HG03025 (cell line): Measurements from ENCODE around the gene RBBP4.
"Not testable (repeated sequence)": the region's sequence is repeated elsewhere in the genome, so short reads cannot be mapped to it uniquely, and the experiment has no call there.

Source experiments
- ATAC-seq: cut with Tn5 transposase; IDR thresholded peaks from one replicate; pipeline ENCODE4 v1.9.1; 2021; ENCODE audit warnings: mild to moderate bottlenecking, moderate library complexity; ENCODE audit not compliant: unreplicated experiment, low FRiP score

RBBP4 gene

DNA sequence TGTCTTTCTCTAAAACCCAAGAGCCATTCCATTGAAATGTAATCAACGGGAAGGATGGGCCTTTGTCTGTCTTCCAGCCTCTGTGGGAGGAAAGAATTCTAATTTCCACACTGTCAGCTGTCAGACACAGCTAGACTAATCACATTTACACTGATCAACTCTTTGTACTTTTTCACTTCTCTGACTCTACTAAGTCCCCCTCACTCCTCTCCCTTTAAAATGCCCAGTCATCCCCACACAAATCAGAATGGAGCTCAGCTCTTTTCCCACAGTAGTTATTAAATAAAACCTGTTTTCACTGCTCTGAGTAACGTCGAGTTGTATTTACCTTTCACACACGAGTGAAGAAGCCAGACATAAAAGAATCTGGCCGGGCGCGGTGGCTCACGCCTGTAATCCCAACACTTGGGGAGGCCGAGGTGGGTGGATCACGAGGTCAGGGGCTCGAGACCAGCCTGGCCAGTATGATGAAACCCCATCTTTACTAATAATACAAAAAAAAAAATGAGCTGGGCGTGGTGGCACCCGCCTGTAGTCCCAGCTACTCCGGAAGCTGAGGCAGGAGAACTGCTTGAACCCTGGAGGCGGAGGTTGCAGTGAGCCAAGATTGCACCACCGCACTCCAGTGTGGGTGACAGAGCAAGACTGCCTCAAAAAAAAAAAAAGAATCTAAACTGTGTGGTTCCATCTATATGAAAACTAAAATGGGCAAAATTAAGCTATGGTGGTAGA is 13.9 kb upstream of the RBBP4 start:
- no peak for ATAC-seq

DNA sequence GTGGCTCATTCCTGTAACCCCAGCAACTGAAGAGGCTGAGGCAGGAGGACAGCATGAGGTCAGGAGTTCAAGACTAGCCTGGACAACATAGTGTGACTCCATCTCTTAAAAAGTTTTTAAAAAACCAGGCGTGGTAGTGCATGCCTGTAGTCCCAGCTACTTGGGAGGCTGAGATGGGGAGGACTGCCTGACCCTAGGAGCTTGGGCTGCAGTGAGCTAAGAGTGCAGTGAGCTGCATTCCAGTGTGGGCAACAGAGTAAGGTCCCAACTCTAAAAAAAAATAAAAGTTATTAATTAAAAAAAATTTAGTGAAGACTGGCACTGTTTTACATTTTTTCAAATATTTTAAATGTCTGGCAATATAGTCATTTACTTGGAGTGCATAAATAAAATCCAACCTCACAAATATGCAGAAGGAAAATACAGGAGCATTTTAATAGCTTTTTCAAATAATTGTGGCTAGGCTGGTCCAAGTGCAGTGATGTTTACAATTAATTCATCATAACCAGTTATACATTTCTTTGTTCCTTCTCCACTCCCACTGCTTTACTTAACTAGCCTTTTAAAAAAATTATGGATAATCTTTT is 11.4 kb upstream of the RBBP4 start:
- ATAC-seq: no peak

DNA sequence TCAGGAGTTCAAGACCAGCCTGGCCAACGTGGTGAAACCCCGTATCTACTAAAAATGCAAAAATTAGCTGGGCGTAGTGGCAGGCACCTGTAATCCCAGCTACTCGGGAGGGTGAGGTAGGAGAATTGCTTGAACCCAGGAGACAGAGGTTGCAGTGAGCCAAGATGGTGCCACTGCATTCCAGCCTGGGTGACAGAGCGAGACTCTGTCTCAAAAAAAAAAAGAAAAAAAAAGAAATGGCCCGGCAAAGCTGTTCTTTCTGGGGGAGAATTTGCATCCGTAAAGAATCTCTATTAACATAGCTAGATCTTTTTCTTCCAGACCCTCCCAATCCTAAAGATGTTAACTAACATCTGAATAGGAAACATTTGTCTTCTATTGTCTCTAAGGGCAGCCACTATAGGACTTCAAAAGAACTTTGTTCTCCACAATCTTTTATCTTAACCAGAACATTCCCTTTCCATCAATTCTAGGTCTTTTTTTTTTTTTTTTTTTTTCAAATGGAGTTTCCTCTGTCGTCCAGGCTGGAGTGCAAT is 8.6 kb upstream of the RBBP4 start:
- ATAC-seq: not testable (repeated sequence)

DNA sequence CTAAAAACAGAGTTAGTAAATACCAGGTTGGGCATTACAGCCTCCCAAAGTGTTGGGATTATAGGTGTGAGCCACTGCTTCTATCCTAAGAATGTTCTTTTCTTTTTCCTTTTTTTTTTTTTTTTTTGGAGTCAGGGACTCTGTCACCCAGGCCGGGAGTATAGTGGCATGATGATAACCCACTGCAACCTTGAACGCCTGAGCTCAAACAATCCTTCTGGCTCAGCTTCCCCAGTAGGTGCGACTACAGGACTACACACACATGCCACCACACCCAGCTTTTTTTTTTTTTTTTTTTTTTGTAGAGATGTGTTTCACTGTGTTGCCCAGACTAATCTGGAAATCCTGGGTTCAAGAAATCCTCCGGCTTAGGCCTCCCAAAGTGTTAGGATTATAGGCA is 6.6 kb upstream of the RBBP4 start:
- ATAC-seq: no peak

DNA sequence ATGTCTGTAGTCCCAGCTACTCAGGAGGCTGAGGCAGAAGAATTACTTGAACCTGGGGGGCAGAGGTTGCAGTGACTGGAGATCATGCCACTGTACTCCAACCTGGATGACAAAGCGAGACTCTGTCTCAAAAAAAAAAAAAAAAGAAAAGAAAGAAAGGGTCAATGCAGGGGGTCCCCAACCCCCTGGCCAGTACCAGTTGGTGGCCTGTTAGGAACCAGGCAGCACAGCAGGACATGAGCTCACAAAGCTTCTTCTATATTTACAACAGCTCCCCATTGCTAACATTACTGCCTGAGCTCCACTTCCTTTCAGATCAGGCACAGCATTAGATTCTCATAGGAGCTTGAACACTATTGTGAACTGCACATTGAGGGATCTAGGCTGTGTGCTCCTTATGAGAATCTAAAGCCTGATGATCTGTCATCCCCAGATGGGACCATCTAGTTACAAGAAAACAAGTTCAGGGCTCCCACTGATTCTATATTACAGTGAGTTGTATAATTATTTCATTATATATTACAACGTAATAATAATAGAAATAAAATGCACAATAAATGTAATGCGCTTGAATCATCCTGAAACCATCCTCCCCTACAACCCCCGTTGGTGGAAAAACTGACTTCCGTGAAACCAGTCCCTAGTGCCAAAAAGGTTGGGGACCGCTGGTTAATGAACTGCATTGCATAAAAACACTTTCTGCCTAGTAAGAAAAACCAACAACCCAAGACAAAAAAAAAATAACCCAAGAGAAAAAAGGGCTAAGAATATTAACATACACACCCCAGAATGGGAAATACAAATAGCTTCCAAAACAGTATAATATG is 3.5 kb upstream of the RBBP4 start:
- no peak for ATAC-seq

DNA sequence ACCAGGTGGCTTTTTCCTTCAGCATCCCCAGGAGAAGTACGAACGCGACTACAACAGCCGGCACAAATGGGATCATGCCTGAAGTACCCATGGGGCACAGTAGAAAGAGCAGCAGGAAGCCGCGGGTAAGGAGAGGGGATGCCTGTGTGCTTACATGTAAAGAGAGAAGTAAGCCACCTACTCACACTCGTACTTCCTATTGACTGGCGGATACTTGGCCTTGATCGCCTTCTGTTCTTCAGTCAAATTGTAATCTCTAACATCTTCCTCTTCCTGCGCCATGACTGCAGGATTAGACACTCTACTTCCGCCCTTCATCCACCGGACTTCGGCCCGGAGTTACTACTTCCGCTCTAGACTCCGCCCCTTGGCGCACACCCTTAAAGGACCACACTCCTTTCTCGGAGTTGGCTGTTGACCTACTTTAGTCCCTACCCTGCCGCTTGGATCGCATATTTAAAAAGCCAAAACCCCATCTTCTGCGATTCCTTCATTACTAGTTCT is 708 bp upstream of the RBBP4 start, which contains the start of gene ZBTB8OS:
Gene ZBTB8OS, minus strand, starts transcription at position 303 of the 504 bp plus-strand sequence. Its CDS starts 21 bp downstream, at position 282.
- peak; percentile 62 for ATAC-seq

DNA sequence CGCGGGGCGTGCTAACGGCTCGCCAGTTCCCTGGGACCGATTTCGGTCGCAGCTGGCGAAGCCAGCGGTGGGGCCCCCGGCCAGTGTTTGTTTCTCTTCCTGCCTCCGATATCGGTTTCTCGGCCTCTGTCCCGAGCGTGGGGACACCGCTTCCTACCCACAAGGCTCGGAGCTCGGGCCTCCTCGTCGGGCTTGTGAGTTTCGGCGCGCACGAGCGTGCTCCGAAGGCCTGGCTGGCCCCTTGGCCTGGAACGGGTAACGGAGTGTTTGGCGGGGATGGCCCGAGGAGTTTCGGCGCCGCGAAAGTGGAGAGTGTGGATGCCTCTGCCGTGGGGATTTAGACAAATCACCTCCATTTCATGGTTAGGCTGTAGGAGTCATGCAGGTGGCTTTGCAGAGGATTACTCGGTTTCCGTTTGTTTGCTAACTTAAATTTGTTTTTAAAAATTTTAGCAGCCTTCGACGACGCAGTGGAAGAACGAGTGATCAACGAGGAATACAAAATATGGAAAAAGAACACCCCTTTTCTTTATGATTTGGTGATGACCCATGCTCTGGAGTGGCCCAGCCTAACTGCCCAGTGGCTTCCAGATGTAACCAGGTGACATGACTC is 559 bp downstream of the RBBP4 start:
- ATAC-seq: peak; percentile 17

DNA sequence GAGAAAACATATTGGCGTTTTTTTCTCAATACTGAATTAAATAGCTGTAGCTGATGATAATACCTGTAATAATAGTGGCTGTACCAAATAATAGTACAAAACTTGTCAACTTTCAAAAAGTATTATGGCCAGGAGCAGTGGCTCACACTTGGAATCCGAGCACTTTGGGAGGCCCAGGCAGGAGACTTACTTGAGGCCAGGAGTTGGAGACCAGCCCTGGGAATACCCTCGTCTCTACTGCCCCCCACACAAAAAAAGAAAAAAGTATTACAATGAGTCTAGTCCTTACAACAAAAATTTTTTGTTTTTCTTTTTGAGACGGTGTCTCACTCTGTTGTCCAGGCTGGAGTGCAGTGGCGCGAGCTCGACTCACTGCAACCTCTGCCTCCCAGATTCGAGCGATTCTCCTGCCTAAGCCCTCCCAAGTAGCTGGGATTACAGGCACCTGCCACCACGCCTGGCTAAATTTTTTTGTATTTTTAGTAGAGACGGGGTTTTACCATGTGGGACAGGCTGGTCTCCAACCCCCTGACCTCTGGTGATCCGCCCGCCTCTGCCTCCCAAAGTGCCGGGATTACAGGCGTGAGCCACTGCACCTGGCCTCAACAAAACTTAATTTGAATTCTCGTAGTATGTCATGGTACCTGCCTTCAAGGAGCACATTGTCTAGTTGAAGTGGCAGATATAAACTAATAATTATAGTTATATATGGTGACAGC is 1.4 kb downstream of the RBBP4 start:
- ATAC-seq: no peak

DNA sequence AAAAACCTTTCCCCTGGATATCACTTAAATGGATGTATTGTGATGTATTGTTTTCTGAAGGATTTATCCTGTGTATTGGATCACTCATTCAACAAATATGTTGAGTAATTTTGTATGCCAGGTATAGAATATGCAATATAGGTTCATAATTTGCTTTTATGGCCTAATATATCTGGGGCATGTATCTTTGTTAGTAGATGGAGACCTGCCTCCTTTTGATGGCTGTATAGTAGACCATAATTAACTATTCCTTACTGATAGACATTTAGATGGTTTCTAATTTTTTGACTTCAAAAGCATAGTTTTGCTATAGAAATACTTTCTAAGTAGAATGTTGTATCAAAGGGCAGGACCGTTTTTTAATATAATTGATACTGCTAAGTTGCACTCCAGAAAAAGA is 8.6 kb downstream of the RBBP4 start:
- no peak for ATAC-seq

DNA sequence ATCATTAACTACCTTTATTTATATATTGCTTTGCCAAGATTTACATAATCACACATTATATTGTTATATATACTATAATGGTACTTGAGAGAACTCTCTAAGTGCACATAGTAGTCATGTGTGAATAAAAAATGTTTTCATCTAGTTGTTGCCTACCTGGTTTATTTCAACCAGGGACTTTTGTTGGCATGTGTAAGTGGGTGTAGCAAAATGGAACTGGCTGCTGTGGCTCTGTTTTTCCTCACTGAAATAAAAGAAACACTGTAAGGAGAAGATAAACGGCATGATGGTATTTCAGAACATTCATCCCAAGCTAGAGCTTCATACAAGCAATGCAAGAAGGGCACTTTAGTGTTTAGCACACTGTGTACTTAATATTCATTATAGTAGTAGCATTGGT is 14.9 kb downstream of the RBBP4 start:
- no peak for ATAC-seq

DNA sequence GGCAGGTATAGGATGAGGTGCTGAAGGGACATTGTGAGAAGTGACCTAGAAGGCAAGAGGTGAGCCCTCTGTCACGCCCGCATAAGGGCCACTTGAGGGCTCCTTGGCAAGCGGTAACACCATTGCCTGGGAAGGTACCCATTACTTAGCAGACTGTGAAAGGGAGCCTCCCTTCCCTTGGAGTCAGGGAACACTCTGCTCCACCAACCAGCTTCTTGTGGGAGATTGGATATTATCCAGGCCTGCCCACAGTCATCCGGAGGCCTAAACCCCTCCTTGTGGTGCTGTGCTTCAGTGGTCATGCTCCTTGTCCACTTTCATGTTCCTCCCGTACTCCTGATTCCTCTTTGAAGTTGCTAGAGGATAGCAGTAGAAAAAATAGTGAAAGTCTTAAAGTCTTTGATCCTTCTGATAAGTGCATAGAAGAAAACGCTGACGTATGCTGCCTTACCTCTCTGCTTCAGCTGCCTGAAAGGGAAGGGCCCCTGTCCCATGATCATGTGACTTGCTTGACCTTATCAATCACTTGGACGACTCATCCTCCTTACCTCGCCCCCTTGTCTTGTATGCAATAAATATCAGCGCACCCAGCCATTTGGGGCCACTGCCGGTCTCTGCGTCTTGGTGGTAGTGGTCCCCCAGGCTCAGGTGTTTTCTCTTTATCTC is 16.0 kb downstream of the RBBP4 start:
- ATAC-seq: no peak

DNA sequence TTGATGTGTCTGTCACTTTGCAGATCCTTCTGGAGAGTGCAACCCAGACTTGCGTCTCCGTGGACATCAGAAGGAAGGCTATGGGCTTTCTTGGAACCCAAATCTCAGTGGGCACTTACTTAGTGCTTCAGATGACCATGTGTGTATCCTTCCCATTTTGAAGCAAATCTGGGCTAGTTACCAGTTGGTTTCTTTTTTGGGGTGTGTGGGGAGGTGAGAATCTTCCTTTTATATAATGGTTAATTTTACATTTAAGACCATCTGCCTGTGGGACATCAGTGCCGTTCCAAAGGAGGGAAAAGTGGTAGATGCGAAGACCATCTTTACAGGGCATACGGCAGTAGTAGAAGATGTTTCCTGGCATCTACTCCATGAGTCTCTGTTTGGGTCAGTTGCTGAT is 17.7 kb downstream of the RBBP4 start:
- not testable (repeated sequence) for ATAC-seq

DNA sequence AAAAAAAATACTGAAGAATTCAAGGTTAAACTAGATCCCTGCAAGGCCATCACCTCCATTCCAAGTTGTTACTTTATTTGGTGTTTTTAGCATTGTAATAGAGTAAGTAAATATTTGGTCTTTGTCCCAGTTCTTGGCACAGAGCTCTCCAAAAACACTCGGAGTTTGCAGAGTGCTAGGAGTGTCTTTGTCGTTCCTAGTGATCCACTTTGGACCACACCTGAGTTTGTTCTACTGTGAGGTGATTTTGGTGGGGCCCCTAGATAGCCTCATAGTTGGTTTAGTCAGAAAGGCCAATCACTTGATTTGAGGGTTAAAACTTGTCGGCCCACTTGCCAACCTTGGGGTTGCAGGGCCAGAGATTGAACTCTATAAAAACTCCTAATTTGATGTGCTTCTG is 25.9 kb downstream of the RBBP4 start:
- ATAC-seq: no peak

DNA sequence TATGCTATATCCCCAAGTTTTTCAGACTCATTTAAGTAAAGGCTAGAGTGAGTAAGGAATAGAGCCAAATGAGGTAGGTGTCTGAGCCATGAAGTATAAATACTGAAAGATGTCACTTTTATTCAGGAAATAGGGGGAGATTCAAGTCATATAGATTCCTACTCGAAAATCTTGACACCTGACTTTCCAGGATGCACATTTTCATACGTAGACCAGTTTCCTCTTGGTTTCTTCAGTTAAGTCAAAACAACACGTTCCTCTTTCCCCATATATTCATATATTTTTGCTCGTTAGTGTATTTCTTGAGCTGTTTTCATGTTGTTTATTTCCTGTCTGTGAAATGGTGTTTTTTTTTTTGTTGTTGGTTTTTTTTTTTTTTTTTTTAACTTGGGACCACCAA is 29.0 kb downstream of the RBBP4 start:
- not testable (repeated sequence) for ATAC-seq

DNA sequence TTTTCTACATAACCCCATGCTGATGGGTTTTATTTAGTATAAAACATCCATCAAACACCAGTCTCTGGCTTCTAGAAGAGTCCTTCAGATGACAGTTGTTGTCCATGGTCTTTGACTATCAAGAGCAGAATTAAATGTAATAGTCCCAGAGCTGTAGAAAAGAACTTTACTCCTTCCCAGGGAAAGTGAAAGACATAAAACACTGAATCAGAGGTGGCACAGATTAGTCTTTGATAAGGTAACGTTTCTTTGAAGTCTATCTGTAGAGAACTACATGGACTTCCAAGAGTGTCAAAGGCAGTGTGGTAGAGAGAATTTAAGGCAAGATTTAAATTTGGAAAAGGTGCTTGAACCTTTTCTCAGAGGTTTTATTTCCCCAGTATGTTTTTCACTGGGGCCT is 29.6 kb downstream of the RBBP4 start:
- ATAC-seq: no peak

DNA sequence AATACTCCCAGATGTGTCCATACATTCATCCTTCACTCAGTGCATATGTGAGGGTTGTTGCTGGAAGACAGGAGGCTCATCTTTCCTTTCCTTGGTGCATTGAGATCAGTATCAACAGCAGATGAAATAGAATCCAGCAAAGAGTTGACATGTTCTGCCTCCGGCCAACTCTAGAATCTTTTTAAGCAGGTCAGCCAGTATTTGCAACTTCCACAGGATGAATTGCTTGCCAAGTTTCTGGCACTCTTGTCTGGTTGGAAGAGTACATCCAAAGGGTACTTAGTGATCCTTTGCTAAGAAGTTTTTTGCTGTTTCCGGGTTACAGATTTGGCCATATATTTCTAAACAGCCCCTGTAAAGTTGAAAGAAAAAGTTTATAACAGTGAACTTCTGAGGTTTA is 30.5 kb downstream of the RBBP4 start:
- ATAC-seq: no peak

DNA sequence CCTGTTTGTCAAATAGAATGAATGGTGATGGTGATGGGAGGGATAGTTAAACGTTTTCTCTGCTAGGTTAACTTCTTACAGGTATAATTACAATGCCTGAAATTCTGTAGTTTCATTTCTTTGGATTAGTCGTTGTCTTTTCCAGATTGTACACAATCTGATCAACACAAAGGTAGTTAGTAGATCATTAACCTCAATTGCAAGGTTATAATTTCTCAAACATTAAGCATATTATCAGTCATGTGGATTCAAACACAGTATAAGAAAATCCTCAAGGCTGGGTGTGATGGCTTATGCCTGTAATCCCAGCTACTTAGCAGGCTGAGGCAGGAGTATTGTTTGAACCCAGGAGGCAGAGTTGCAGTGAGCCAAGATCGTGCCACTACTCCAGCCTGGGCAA is 31.0 kb downstream of the RBBP4 start:
- ATAC-seq: no peak

DNA sequence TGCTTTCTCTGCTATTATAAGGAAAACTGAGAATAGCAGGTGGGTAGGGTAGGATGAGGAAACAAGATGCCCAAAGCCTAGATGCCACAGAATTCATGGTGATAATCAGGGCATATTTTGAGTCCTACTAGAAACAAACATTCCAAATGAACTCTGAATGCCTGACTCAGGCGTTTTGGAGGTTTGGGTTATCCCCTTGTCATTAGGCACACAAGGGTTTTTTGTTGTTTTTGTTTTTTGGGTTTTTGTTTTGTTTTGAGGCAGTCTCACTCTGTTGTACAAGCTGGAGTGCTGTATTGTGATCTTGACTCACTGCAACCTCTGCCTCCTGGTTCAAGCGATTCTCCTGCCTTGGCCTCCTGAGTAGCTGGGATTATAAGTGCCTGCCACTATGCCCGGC is 32.4 kb downstream of the RBBP4 start:
- no peak for ATAC-seq

DNA sequence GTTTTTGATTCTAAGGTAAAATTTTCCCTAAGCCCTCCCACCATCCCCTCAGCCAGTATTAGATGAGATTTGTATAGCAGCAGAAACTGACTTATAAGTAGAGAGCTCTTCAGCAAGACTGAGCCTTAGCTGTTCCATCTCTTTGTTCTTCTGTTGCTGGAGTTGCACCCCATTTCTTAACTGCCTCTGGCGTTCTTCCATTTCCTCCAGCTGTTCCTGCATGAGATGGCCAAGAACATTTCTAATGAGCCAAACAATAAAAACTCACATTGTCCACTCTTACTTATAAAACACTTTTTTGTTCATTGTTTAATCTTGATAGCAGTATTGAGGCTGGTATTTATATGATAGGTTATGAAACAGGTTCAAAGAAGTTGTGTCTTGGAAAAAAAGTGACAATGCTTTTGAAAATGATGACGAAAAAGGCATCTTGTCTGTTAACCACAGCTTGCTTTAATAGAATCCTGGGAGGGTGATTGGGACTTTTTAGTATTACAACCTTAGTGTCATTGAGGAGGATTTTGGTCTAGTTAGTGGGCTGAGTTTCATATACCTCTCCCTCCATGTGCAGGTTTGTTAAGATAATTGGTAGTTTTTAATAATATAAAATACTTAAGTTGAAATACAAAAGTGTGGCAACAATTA is 33.3 kb downstream of the RBBP4 start:
- ATAC-seq: no peak
